Upper lobe of left lung (tissue), 6 donors: ENCODE results near the gene FYB1. TPM values are rescaled to one million over a fixed set of nuclear protein-coding genes. Genes with fewer than 3 reads are reported as not detected.

Experiments
- ATAC-seq, 2 donors: fragments of 200-7000 bp; cut with Tn5 transposase; one replicate each; pipeline ENCODE4 v1.9.1; 2022; ENCODE audit warnings: mild to moderate bottlenecking in 2 of 2, moderate library complexity in 2 of 2; ENCODE audit not compliant: low FRiP score in 2 of 2
- DNase-seq, 2 donors: peaks; one replicate each; pipeline ENCODE4 v3.0.0-alpha.2; 2019 to 2020
- H3K27ac ChIP-seq, 4 donors: fragments of 200-600 bp; sonication (generic); one replicate each; pipeline ENCODE4 v1.5.1; 2016 to 2019
- H3K27me3 ChIP-seq, 4 donors: fragments of 200-600 bp; sonication (generic); one replicate each; pipeline ENCODE4 v1.5.1; 2017 to 2019
- H3K36me3 ChIP-seq, 4 donors: fragments of 200-600 bp; sonication (generic); one replicate each; pipeline ENCODE4 v1.5.1; 2016 to 2019
- H3K4me1 ChIP-seq, 4 donors: fragments of 200-600 bp; sonication (generic); one replicate each; pipeline ENCODE4 v1.5.1; 2018 to 2019
- H3K4me3 ChIP-seq, 4 donors: fragments of 200-600 bp; sonication (generic); one replicate each; pipeline ENCODE4 v1.5.1; 2017 to 2019; ENCODE audit warnings: mild to moderate bottlenecking in 2 of 4, moderate library complexity in 1 of 4
- H3K9me3 ChIP-seq, 4 donors: fragments of 200-600 bp; sonication (generic); one replicate each; pipeline ENCODE4 v1.5.1; 2018 to 2019
- EP300 ChIP-seq, 4 donors: sonication (generic); formaldehyde crosslinking; IDR thresholded peaks; one replicate each; pipeline ENCODE4 v1.5.1; 2017; ENCODE audit warnings: antibody characterized with exemption in 4 of 4, control low read depth in 2 of 4
- POLR2A ChIP-seq, 4 donors: fragments of 450-650 bp; IDR thresholded peaks; one replicate each; pipeline ENCODE4 v1.5.1; 2016 to 2017; ENCODE audit warnings: antibody characterized with exemption in 4 of 4, mild to moderate bottlenecking in 2 of 4
- POLR2AphosphoS5 ChIP-seq, 2 donors: sonication (generic); formaldehyde crosslinking; IDR thresholded peaks; one replicate each; pipeline ENCODE4 v1.5.1; 2017; ENCODE audit warnings: antibody characterized with exemption in 2 of 2
- WGBS, 2 donors: methylation state at CpG; one replicate each; pipeline ENCODE4 v1.1.5; 2017 to 2018; 5-methylcytosine and 5-hydroxymethylcytosine counted together
- total RNA-seq, 6 donors: library from RNA; depleted of rRNA in 4 of 6; stranded (reverse); fragments of >200 nt in 4 of 6; gene quantifications; one replicate each; pipeline versions ENCODE4 v1.1.0 to v1.2.1, GENCODE V29; 2016 to 2021
- TF ChIP-seq, protein P1 (sequence below), 6 experiments: fragments of 450-650 bp in 4 of 6; fragments of 200-600 bp in 2 of 6; sonication (generic) in 2 of 6; IDR thresholded peaks; one replicate each; pipeline ENCODE4 v1.5.1; 2016 to 2019; ENCODE audit warnings: antibody characterized with exemption in 6 of 6
- donor health status: DM: no; HTN: no; CAD: no; lungs with moderate emphysema.
- donor health status: DM: no; HTN: yes; CAD: no; lungs with severe emphysema.

FYB1 gene
- total RNA-seq, 6 donors from 2014 or later, result 24.0 to 97.4 (median 42.5) TPM

DNA sequence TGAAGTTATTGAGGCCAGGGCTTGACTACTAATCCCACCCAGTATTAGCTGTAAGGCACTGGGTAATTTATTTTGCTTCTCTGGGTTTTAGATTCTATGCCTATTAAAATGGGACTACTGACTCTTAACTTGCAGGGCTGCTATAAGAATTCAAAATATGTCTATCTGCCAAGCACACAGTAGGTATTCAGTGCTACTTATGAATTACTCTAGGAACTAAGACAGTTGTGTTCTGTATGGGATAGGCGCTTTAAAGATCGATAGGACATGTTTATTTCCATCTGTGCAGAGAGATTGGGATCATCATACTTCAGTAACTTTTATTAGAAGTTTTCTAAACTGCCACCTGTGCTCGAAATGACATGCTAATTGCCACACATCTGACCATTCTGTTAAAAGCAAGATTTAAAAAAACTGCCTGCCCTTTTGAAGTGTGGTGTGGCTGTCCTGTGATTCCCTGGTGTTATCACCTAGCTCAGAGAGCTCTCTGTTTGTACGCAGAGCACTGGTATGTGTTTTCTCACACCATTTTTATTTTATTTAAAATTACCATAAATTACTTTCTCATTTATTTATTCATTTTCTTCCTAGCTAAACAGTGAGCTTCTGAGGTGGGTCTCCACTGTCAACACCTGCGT lies 58.7 kb downstream of the FYB1 start:
- no peak for ATAC-seq
- TF ChIP-seq POLR2AphosphoS5 (IDR thresholded peaks at IDR 0.05), result no peak
- TF ChIP-seq EP300 (IDR thresholded peaks at IDR 0.05), result no peak
- TF ChIP-seq, protein P1, sequence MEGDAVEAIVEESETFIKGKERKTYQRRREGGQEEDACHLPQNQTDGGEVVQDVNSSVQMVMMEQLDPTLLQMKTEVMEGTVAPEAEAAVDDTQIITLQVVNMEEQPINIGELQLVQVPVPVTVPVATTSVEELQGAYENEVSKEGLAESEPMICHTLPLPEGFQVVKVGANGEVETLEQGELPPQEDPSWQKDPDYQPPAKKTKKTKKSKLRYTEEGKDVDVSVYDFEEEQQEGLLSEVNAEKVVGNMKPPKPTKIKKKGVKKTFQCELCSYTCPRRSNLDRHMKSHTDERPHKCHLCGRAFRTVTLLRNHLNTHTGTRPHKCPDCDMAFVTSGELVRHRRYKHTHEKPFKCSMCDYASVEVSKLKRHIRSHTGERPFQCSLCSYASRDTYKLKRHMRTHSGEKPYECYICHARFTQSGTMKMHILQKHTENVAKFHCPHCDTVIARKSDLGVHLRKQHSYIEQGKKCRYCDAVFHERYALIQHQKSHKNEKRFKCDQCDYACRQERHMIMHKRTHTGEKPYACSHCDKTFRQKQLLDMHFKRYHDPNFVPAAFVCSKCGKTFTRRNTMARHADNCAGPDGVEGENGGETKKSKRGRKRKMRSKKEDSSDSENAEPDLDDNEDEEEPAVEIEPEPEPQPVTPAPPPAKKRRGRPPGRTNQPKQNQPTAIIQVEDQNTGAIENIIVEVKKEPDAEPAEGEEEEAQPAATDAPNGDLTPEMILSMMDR (IDR thresholded peaks at IDR 0.05), result no peak
- TF ChIP-seq POLR2A (IDR thresholded peaks at IDR 0.05), result no peak
- peaks cover 0 to 4% (median 0%) of the 10 kb centered on the region in 4 donors for H3K4me1 ChIP-seq
- DNase-seq, result no peak
- no peaks in the 10 kb centered on the region for H3K9me3 ChIP-seq
- H3K27me3 ChIP-seq, result no peaks in the 10 kb centered on the region
- H3K36me3 ChIP-seq, result no peaks in the 10 kb centered on the region
- no peak overlapping the region for H3K27ac ChIP-seq
- WGBS, 2 donors, result 68 to 69% methylated on average over 5 of the region's 5 CpGs
- H3K4me3 ChIP-seq, result no peak overlapping the region

GRCh38 chr5:39159811-39160490 lies 59.4 kb downstream of the FYB1 start:
- no peaks in the 10 kb centered on the region for H3K27me3 ChIP-seq
- H3K27ac ChIP-seq, result no peak overlapping the region
- peaks cover 0 to 4% (median 0%) of the 10 kb centered on the region in 4 donors for H3K4me1 ChIP-seq
- no peaks in the 10 kb centered on the region for H3K36me3 ChIP-seq
- TF ChIP-seq EP300 (IDR thresholded peaks at IDR 0.05) (no peak), POLR2AphosphoS5 (IDR thresholded peaks at IDR 0.05) (no peak), POLR2A (IDR thresholded peaks at IDR 0.05) (no peak)
- TF ChIP-seq, protein P1 (IDR thresholded peaks at IDR 0.05), result no peak
- DNase-seq (no peak), ATAC-seq (no peak)
- H3K4me3 ChIP-seq, result no peak overlapping the region
- H3K9me3 ChIP-seq, result no peaks in the 10 kb centered on the region
- 89 to 92% methylated on average over 3 of the region's 3 CpGs for WGBS, 2 donors

- H3K27ac ChIP-seq, result no peak overlapping the region
- ATAC-seq (no peak), DNase-seq (no peak)
- H3K4me1 ChIP-seq, result no peaks in the 10 kb centered on the region
- no peak overlapping the region for H3K4me3 ChIP-seq
- WGBS, 2 donors, result 89 to 93% methylated on average over 2 of the region's 2 CpGs
- H3K36me3 ChIP-seq, result no peaks in the 10 kb centered on the region
- no peaks in the 10 kb centered on the region for H3K9me3 ChIP-seq
- H3K27me3 ChIP-seq, result no peaks in the 10 kb centered on the region
- TF ChIP-seq POLR2A (IDR thresholded peaks at IDR 0.05) (no peak), EP300 (IDR thresholded peaks at IDR 0.05) (no peak)
- TF ChIP-seq, protein P1 (IDR thresholded peaks at IDR 0.05), result no peak
Observed at GRCh38 chr5:39158786-39159185, 60.6 kb downstream of the FYB1 start.

DNA sequence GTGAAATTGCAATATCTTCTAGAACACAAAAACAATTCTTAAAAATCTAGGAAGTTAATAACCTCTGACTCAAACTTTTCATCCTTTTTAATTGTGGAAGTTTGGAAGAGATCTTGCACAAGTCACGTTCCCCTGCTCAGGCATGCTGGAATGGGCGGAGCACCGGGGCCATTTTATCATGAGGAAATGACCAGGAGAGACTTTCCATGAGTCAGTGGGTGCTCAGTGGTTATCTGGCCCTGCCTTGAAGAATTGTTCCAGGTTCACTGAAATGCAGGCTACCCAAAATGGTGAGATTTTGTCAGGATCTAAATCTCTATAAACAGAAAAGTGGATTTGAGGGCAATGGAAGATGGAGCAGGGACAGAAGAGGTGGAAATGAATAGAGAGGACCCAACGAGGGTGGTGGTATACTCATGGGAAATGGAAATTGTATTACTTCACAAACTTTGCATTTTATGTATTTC lies 61.2 kb downstream of the FYB1 start:
- WGBS, 2 donors, result 70 to 73% methylated on average over 4 of the region's 4 CpGs
- ATAC-seq (peak in 1 of 2 donors; percentile 72), DNase-seq (peak in 1 of 2 donors; percentile 40)
- Histone ChIP-seq H3K4me3 (no peak overlapping the region), H3K27me3 (no peaks in the 10 kb centered on the region), H3K4me1 (no peaks in the 10 kb centered on the region), H3K27ac (no peak overlapping the region), H3K9me3 (no peaks in the 10 kb centered on the region), H3K36me3 (no peaks in the 10 kb centered on the region)
- TF ChIP-seq POLR2AphosphoS5 (IDR thresholded peaks at IDR 0.05) (no peak), POLR2A (IDR thresholded peaks at IDR 0.05) (no peak), EP300 (IDR thresholded peaks at IDR 0.05) (no peak)
- TF ChIP-seq, protein P1 (IDR thresholded peaks at IDR 0.05), result no peak
